HEK293T (cell line): Measurements from ENCODE around the gene DOCK3.

Source experiments
- ELF4 ChIP-seq: fragments of 450-650 bp; IDR thresholded peaks from 2 replicates; pipeline ENCODE4 v1.6.1; 2017; ENCODE audit warnings: antibody characterized with exemption
- FOXA1 ChIP-seq: fragments of 450-650 bp; IDR thresholded peaks from 2 replicates; pipeline ENCODE4 v1.6.1; 2016; ENCODE audit warnings: mild to moderate bottlenecking
- ZNF384 ChIP-seq: fragments of 450-650 bp; IDR thresholded peaks from 2 replicates; pipeline ENCODE4 v1.6.1; 2016

- TF ChIP-seq ELF4 = no peak
- TF ChIP-seq FOXA1 = no peak
- TF ChIP-seq ZNF384 = no peak
Observed at GRCh38 chr3:51024765-51025632, 350.3 kb downstream of the DOCK3 start.
